GM21825 (cell line): Measurements from ENCODE around the gene CADM3.

Experiments used
- ATAC-seq: cut with Tn5 transposase; IDR thresholded peaks from one replicate; pipeline ENCODE4 v1.9.1; 2021; ENCODE audit warnings: mild to moderate bottlenecking, moderate library complexity; ENCODE audit not compliant: unreplicated experiment

Gene CADM3

DNA sequence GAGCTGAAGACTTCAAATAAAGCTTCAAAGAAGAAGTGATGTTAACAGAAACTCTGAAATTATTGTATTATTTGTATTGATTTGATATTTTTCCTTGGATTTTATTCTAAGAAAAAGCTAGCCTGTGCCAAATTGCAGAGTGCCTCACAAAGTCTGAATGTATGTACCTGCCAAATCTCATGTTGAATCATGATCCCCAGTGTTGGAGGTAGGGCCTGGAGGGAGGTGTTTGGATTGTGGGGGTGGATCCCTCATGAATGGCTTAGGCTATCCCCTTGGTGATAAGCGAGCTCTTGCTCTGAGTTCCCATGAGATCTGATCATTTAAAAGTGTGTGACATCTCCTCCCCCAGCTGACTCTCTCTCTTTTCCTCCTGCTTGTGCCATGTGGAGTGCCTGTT is 76.9 kb downstream of the CADM3 start:
- no peak for ATAC-seq

DNA sequence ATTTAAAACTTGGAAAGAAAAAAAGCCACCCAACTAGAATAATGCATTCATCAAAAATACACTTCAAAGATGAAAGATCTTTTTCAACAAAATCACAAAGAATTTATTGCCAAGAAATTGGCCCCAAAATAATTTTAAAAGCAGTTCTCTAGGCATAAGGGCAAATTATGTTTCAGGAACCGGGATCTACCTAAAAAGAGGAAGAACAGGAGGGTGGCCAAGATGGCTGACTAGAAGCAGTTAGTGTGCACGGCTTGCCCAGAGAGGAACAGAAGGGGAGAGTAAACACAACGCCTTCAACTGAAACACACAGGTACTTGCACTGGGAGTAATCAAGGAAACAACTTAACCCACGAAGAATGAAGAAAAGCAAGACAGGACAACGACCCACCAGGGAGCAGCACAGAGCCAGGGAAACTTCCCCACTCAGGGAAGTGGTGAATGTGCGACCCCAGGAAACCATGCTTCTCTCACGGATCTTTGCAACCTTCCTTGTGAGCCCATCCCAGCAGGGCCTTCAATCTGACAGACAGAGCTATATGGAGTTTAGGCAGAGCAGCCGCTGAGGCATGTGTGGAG is 79.3 kb downstream of the CADM3 start:
- ATAC-seq = no peak
